Measurements from ENCODE around the gene SYTL4. TPM values are rescaled to one million over a fixed set of nuclear protein-coding genes. Genes with fewer than 3 reads are reported as not detected.

Gene SYTL4
- total RNA-seq, 6 experiments from 2014 or later: 5.5 to 9.2 (median 6.2) TPM

DNA sequence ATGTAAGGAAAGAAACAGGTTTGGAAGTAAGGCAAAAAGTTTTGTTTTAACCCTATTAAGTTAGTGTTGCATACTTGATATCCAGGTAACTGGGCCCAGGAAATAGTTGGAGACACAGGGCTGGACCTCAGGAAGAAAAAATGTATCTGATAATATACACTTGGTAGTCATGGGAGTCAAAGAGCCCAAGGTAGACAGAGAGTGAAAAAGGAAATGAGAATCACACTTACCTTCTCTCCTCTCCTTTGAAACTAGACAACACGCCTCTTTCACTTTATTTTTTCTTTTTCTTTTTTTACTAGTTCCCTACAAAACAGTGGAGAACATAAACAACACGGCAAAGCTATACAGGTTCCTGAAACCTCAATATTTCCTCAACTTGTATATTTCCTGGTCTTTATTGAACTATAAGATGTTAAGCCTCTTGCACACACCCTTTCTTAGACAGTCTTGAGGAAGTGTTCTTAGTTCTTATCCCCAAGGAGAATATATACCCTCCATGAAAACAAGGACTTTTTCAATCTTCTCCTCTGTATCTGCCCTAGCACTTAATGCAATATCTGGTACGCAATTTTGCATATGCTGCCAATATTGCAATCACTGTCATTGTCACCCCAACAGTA, 27.2 kb downstream of the SYTL4 start:
- H3K9me3 Mint-ChIP-seq: no peaks in the 10 kb centered on the region
- no peak overlapping the region for H3K4me3 Mint-ChIP-seq
- TF ChIP-seq, protein P1, sequence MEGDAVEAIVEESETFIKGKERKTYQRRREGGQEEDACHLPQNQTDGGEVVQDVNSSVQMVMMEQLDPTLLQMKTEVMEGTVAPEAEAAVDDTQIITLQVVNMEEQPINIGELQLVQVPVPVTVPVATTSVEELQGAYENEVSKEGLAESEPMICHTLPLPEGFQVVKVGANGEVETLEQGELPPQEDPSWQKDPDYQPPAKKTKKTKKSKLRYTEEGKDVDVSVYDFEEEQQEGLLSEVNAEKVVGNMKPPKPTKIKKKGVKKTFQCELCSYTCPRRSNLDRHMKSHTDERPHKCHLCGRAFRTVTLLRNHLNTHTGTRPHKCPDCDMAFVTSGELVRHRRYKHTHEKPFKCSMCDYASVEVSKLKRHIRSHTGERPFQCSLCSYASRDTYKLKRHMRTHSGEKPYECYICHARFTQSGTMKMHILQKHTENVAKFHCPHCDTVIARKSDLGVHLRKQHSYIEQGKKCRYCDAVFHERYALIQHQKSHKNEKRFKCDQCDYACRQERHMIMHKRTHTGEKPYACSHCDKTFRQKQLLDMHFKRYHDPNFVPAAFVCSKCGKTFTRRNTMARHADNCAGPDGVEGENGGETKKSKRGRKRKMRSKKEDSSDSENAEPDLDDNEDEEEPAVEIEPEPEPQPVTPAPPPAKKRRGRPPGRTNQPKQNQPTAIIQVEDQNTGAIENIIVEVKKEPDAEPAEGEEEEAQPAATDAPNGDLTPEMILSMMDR (IDR thresholded peaks at IDR 0.05): no peak
- no peak overlapping the region for H3K27ac Mint-ChIP-seq
- H3K4me1 Mint-ChIP-seq (ENCODE audit: low read depth): no peaks in the 10 kb centered on the region
- no peaks in the 10 kb centered on the region for H3K27me3 Mint-ChIP-seq (ENCODE audit: insufficient read depth)
- DNase-seq: no peak
- H3K36me3 Mint-ChIP-seq (ENCODE audit: low read depth): no peaks in the 10 kb centered on the region

DNA sequence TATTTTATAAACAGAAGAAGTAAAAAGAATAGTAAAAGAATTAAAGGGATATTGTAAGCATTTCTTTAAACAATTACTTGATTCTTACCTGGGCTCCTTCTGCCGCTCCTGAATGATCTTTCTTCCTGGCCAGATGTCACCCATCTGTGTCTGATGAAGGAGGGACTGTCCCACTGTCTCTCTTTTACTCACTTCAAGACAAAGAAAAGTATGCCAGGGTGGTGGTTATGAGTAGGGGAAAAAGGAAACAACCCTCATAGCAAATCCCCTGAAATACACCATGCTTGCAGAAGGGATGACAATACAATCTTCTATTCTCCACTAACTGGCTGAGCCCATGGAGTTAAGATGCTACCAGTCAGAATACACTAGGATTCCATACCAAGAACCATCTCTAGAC, 31.1 kb downstream of the SYTL4 start:
- Mint-ChIP-seq H3K4me3 (no peak overlapping the region), H3K9me3 (no peaks in the 10 kb centered on the region), H3K36me3 (ENCODE audit: low read depth) (no peaks in the 10 kb centered on the region), H3K27me3 (ENCODE audit: insufficient read depth) (no peaks in the 10 kb centered on the region), H3K4me1 (ENCODE audit: low read depth) (peaks cover 3% of the 10 kb centered on the region), H3K27ac (no peak overlapping the region)
- no peak for DNase-seq
- TF ChIP-seq, protein P1 (IDR thresholded peaks at IDR 0.05): no peak

DNA sequence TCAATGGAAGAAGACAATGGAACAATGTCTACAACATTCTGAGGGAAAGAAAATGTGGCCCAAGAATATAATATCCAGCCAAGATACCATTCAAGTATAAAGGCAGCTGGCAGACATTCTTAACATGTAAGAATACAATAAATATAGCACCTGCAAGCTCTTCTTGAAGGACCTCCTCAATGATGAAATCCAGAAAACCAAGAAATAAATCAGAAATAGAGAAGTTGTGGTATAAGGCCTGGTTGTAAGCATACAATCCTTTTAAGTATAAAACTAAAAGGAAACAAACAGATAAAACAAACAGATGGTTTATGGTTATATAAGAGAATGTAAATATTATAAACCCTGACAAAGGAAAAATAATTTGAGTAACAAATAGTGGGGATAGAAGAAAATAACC, 33.4 kb downstream of the SYTL4 start:
- Mint-ChIP-seq H3K9me3 (no peaks in the 10 kb centered on the region), H3K4me1 (ENCODE audit: low read depth) (peaks cover 13% of the 10 kb centered on the region)

DNA sequence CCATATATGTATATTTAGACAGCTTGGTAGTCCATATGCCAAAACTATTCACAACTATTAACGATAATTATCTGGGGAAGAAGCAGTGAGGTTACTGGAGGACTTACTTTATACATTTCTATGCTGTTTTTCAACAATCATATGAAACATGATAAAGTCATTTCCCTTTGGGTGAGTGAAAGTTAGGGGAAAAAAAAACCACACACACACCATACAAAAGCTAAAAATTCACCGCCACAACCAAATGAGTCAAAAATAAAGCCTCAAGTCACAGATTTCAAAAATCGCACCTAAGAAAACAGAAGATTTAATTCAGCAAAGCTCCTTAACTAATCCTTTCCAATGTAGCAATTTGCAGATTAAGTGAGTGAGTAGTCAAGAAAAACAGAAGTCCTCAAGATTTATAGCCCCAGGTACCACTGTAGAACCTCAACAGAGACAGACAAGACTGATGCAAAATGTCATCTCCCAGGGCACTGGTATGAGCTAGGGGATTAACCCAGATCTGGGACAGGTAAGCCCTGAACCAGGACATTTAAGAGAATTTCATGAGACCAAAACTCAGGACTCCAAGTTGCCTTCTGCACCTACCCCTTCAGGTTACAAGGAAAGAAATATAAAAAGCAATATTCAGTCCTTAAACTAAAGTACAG, 35.1 kb downstream of the SYTL4 start:
- Mint-ChIP-seq H3K36me3 (ENCODE audit: low read depth) (no peaks in the 10 kb centered on the region), H3K4me3 (no peak overlapping the region), H3K27ac (no peak overlapping the region), H3K27me3 (ENCODE audit: insufficient read depth) (no peaks in the 10 kb centered on the region), H3K4me1 (ENCODE audit: low read depth) (peaks cover 13% of the 10 kb centered on the region), H3K9me3 (no peaks in the 10 kb centered on the region)
- no peak for DNase-seq
- TF ChIP-seq, protein P1 (IDR thresholded peaks at IDR 0.05): no peak

More for the DNA sequence above, 33.4 kb downstream of the SYTL4 start:
- TF ChIP-seq, protein P1 (IDR thresholded peaks at IDR 0.05): no peak
- Mint-ChIP-seq H3K27ac (no peak overlapping the region), H3K36me3 (ENCODE audit: low read depth) (no peaks in the 10 kb centered on the region), H3K27me3 (ENCODE audit: insufficient read depth) (no peaks in the 10 kb centered on the region), H3K4me3 (no peak overlapping the region)
- no peak for DNase-seq

DNA sequence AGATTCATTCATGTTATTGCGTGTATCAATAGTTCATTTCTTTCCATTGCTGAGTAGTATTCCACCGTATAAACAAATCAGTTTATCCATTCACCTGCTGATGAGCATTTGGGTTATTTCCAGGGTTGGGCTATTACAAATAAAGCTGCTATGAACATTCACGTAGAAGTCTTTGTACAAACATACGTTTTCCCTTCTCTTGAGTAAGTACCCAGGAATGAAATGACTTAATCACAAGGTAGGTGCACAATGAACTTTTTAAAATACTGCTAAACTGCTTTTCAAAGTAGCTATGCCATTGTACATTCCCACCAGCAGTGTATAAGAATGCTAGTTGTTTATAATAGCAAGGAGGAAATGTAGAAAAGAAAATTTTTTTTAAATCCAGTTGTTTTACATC, 35.9 kb downstream of the SYTL4 start:
- TF ChIP-seq, protein P1 (IDR thresholded peaks at IDR 0.05): no peak
- Mint-ChIP-seq H3K27ac (no peak overlapping the region), H3K9me3 (no peaks in the 10 kb centered on the region), H3K27me3 (ENCODE audit: insufficient read depth) (no peaks in the 10 kb centered on the region), H3K4me1 (ENCODE audit: low read depth) (peaks cover 13% of the 10 kb centered on the region), H3K36me3 (ENCODE audit: low read depth) (no peaks in the 10 kb centered on the region), H3K4me3 (no peak overlapping the region)
- no peak for DNase-seq
